DOHH2 (cell line): ENCODE data around the gene MT1M.

Experiments used
- H3F3A ChIP-seq: fragments of 200-600 bp; sonication (generic), shearing (Covaris generic); 2 replicates; pipeline ENCODE4 v1.6.0; 2016; ENCODE audit warnings: antibody characterized with exemption, mild to moderate bottlenecking; ENCODE audit not compliant: control insufficient read depth, insufficient read depth
- H3K27ac ChIP-seq: fragments of 200-600 bp; sonication (generic); 2 replicates; pipeline ENCODE4 v1.5.1; 2014; ENCODE audit warnings: low read depth, mild to moderate bottlenecking, low read length, moderate library complexity
- H3K27me3 ChIP-seq: fragments of 200-600 bp; sonication (generic); 2 replicates; pipeline ENCODE4 v1.6.1; 2014; ENCODE audit warnings: mild to moderate bottlenecking, low read length, mixed read lengths; ENCODE audit not compliant: control insufficient read depth
- H3K36me3 ChIP-seq: fragments of 200-600 bp; sonication (generic); 2 replicates; pipeline ENCODE4 v1.6.1; 2014; ENCODE audit warnings: mild to moderate bottlenecking, low read length, moderate library complexity, mixed read lengths; ENCODE audit not compliant: control insufficient read depth
- H3K4me1 ChIP-seq: fragments of 200-600 bp; sonication (generic); 2 replicates; pipeline ENCODE4 v1.6.1; 2014; ENCODE audit warnings: mild to moderate bottlenecking, low read length, mixed read lengths; ENCODE audit not compliant: control insufficient read depth
- H3K4me2 ChIP-seq: fragments of 200-600 bp; sonication (generic); 2 replicates; pipeline ENCODE4 v1.6.0; 2014; ENCODE audit warnings: mild to moderate bottlenecking, low read length, moderate library complexity
- H3K4me3 ChIP-seq: fragments of 200-600 bp; sonication (generic); 2 replicates; pipeline ENCODE4 v1.5.1; 2014; ENCODE audit warnings: mild to moderate bottlenecking, low read length, mixed read lengths
- H3K79me2 ChIP-seq: fragments of 200-600 bp; sonication (generic); 2 replicates; pipeline ENCODE4 v1.6.1; 2014; ENCODE audit warnings: mild to moderate bottlenecking, low read length, mixed read lengths; ENCODE audit not compliant: control insufficient read depth
- H3K9me2 ChIP-seq: fragments of 200-600 bp; sonication (generic); replicated peaks from 2 replicates; pipeline ENCODE4 v1.6.1; 2014; ENCODE audit warnings: mild to moderate bottlenecking, low read length, mixed read lengths; ENCODE audit not compliant: control insufficient read depth
- H3K9me3 ChIP-seq: fragments of 200-600 bp; sonication (generic); 2 replicates; pipeline ENCODE4 v1.6.1; 2014; ENCODE audit warnings: antibody characterized with exemption, low read length, mixed read lengths; ENCODE audit not compliant: control insufficient read depth, insufficient read depth
- H4K20me1 ChIP-seq: fragments of 200-600 bp; sonication (generic); 2 replicates; pipeline ENCODE4 v1.6.0; 2014; ENCODE audit warnings: low read depth, mild to moderate bottlenecking, antibody characterized with exemption, low read length, moderate library complexity; ENCODE audit not compliant: control insufficient read depth, insufficient read depth
- CTCF ChIP-seq: fragments of 200-600 bp; sonication (generic); IDR thresholded peaks from one replicate; pipeline ENCODE4 v1.5.1; 2014; ENCODE audit warnings: antibody characterized with exemption, mild to moderate bottlenecking, low read depth, low read length; ENCODE audit not compliant: poor library complexity, severe bottlenecking
- EZH2phosphoT487 ChIP-seq: fragments of 200-600 bp; sonication (generic); IDR thresholded peaks from 2 replicates; pipeline ENCODE4 v1.6.1; 2017; ENCODE audit warnings: borderline replicate concordance, mild to moderate bottlenecking, antibody characterized with exemption, low read length, moderate library complexity, mixed read lengths

MT1M gene

GRCh38 chr16:56651586-56651985, 19.1 kb downstream of the MT1M start, which contains the start of gene MT1B:
Gene MT1B, plus strand, starts transcription at chr16:56651886. Its CDS starts 68 bp downstream, at chr16:56651954.
- Histone ChIP-seq H3K9me3 (no peaks in the 10 kb centered on the region), H3K9me2 (no peaks in the 10 kb centered on the region), H3K27ac (no peak within 1 kb of the TSS), H3F3A (no peaks in the 10 kb centered on the region), H3K36me3 (no peaks in the 10 kb centered on the region), H3K27me3 (peaks cover 40% of the 10 kb centered on the region), H4K20me1 (no peaks in the 10 kb centered on the region), H3K4me2 (no peak within 1 kb of the TSS), H3K4me1 (no peaks in the 10 kb centered on the region), H3K79me2 (no peaks in the 10 kb centered on the region), H3K4me3 (no peak within 1 kb of the TSS)
- TF ChIP-seq CTCF: no peak
- no peak for TF ChIP-seq EZH2phosphoT487

DNA sequence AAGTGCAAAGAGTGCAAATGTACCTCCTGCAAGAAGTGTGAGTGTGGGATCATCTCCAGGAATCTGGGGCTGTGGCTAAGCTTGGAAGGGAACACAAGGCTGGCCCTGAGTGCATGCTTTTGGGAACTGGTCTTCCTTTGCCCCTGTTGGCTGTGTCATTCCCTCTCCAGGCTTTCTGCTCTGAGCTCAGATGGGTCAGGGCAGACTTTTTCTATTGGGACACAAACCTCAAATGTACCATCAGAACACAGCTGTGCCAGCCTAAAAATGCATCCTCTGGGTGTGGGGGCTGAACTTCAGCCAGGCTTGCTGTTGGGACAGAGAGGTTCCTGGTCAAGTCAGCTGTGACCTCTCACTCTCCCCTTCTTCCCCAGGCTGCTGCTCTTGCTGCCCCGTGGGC, 20.1 kb downstream of the MT1M start:
- H3K4me3 ChIP-seq: no peak overlapping the region
- H3K27ac ChIP-seq: no peak overlapping the region
- H3K9me2 ChIP-seq: no peaks in the 10 kb centered on the region
- no peak for TF ChIP-seq EZH2phosphoT487
- no peak for TF ChIP-seq CTCF
- H3K79me2 ChIP-seq: no peaks in the 10 kb centered on the region
- no peaks in the 10 kb centered on the region for H3K36me3 ChIP-seq
- H3K4me1 ChIP-seq: no peaks in the 10 kb centered on the region
- no peaks in the 10 kb centered on the region for H3F3A ChIP-seq
- H3K4me2 ChIP-seq: no peak overlapping the region
- H3K9me3 ChIP-seq: no peaks in the 10 kb centered on the region
- H4K20me1 ChIP-seq: no peaks in the 10 kb centered on the region
- H3K27me3 ChIP-seq: peaks cover 35% of the 10 kb centered on the region

DNA sequence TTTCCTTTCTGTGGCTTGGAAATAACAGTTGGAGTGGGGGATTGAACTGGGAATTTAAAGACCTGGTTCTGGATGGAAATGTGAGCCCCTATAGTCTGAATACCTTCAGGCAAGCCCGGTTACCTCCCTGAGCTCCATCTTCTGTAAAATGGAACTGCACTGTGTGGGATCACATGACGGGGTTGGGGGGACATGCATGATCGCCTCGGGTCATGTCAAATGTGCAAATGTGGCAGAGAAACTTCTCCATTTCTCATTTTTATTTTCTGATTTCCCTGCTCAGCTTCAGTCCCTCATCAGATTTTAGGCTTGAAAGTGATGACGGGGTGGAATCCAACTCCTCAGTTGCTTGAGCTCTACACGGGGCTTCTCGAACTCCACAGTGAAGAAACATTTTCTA, 20.8 kb downstream of the MT1M start:
- peaks cover 34% of the 10 kb centered on the region for H3K27me3 ChIP-seq
- H3K9me3 ChIP-seq: no peaks in the 10 kb centered on the region
- no peaks in the 10 kb centered on the region for H4K20me1 ChIP-seq
- no peak overlapping the region for H3K27ac ChIP-seq
- no peak overlapping the region for H3K4me3 ChIP-seq
- no peaks in the 10 kb centered on the region for H3K36me3 ChIP-seq
- H3K79me2 ChIP-seq: no peaks in the 10 kb centered on the region
- no peaks in the 10 kb centered on the region for H3F3A ChIP-seq
- H3K9me2 ChIP-seq: no peaks in the 10 kb centered on the region
- H3K4me1 ChIP-seq: peaks cover 4% of the 10 kb centered on the region
- TF ChIP-seq CTCF: no peak
- no peak for TF ChIP-seq EZH2phosphoT487
- H3K4me2 ChIP-seq: no peak overlapping the region
